Testis (tissue), 3 donors: ENCODE data around the gene TMEM106C. TPM values are rescaled to one million over a fixed set of nuclear protein-coding genes. Genes with fewer than 3 reads are reported as not detected.

Experiments
- DNase-seq: peaks from one replicate; pipeline ENCODE4 v3.0.0-alpha.2; 2019
- H3K27ac ChIP-seq, 2 donors: fragments of 200-600 bp; sonication (generic); one replicate each; pipeline ENCODE4 v1.5.1; 2019
- H3K27me3 ChIP-seq: fragments of 200-600 bp; sonication (generic); one replicate; pipeline ENCODE4 v1.5.1; 2019
- H3K36me3 ChIP-seq: fragments of 200-600 bp; sonication (generic); one replicate; pipeline ENCODE4 v1.5.1; 2017; ENCODE audit warnings: low read depth; ENCODE audit errors: missing control alignments
- H3K4me1 ChIP-seq: fragments of 200-600 bp; sonication (generic); one replicate; pipeline ENCODE4 v1.5.1; 2019
- H3K4me3 ChIP-seq, 2 donors: fragments of 200-600 bp; sonication (generic); one replicate each; pipeline ENCODE4 v1.5.1; 2017 to 2019
- H3K9me3 ChIP-seq: fragments of 200-600 bp; sonication (generic); one replicate; pipeline ENCODE4 v1.5.1; 2017
- POLR2A ChIP-seq: fragments of 450-650 bp; IDR thresholded peaks from one replicate; pipeline ENCODE4 v1.6.1; 2017; ENCODE audit warnings: antibody characterized with exemption, mild to moderate bottlenecking, moderate library complexity
- WGBS, 2 donors: methylation state at CpG; one replicate each; pipeline ENCODE4 v1.1.5; 2018; 5-methylcytosine and 5-hydroxymethylcytosine counted together
- intact Hi-C: fragments of 100-400 bp; cut with DNase I; formaldehyde crosslinking; loops from one replicate; pipeline ENCODE4 v1.15.1; 2023; ENCODE audit warnings: low total_unique reads
- polyA plus RNA-seq: library from polyadenylated mRNA; stranded (reverse); fragments of 350-450 nt; fragmentation: Illumina TruSeq; extraction: RNeasy Lipid Tissue Mini Kit (QIAGEN cat#74804); gene quantifications from one replicate; pipeline ENCODE4 v1.2.3, GENCODE V29; 2014; ENCODE audit warnings: low read depth, low replicate concordance; ENCODE audit not compliant: insufficient read depth
- total RNA-seq, 2 donors: library from RNA; depleted of rRNA; stranded (reverse); fragments of >200 nt; gene quantifications; one replicate each; pipeline ENCODE4 v1.2.3, GENCODE V29; 2016
- TF ChIP-seq, protein P1 (sequence below), 3 experiments: fragments of 450-650 bp in 2 of 3; fragments of 200-600 bp in 1 of 3; sonication (generic) in 1 of 3; IDR thresholded peaks; one replicate each; pipeline ENCODE4 v1.5.1; 2016 to 2019; ENCODE audit warnings: antibody characterized with exemption in 3 of 3, mild to moderate bottlenecking in 2 of 3, moderate library complexity in 1 of 3

Gene TMEM106C
- total and polyA plus RNA-seq, 3 donors from 2014 or later, result 63.5 to 132 (median 91.1) TPM

DNA sequence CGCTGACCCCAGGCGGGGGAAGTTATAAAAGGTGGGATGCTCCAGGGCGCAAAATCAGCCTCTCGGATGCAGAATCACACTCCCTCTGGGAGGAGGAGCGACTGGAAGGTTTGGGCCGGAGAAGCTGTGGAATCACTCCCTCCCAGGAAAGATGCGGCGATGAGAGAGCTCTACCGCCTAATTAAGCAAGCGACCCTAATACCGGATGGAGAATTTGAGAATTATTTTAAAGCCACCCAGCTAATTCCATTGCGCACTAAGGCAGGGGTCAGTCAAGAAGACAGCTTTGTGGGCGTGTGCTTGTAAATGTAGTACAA is 39.0 kb downstream of the TMEM106C start:
- intact Hi-C loops, result no loop called here
- peaks cover 34% of the 10 kb centered on the region for H3K4me1 ChIP-seq
- H3K27ac ChIP-seq, result no peak overlapping the region
- DNase-seq, result no peak
- peak overlapping the region in 1 of 2 donors; percentile 48 for H3K4me3 ChIP-seq
- H3K27me3 ChIP-seq, result no peaks in the 10 kb centered on the region
- no peaks in the 10 kb centered on the region for H3K9me3 ChIP-seq
- WGBS, 2 donors, result 0 to 3% methylated on average over 5 to 13 of the region's 13 CpGs
- TF ChIP-seq POLR2A, result no peak
- TF ChIP-seq, protein P1, sequence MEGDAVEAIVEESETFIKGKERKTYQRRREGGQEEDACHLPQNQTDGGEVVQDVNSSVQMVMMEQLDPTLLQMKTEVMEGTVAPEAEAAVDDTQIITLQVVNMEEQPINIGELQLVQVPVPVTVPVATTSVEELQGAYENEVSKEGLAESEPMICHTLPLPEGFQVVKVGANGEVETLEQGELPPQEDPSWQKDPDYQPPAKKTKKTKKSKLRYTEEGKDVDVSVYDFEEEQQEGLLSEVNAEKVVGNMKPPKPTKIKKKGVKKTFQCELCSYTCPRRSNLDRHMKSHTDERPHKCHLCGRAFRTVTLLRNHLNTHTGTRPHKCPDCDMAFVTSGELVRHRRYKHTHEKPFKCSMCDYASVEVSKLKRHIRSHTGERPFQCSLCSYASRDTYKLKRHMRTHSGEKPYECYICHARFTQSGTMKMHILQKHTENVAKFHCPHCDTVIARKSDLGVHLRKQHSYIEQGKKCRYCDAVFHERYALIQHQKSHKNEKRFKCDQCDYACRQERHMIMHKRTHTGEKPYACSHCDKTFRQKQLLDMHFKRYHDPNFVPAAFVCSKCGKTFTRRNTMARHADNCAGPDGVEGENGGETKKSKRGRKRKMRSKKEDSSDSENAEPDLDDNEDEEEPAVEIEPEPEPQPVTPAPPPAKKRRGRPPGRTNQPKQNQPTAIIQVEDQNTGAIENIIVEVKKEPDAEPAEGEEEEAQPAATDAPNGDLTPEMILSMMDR (IDR thresholded peaks at IDR 0.05), result no peak
- H3K36me3 ChIP-seq, result no peaks in the 10 kb centered on the region

DNA sequence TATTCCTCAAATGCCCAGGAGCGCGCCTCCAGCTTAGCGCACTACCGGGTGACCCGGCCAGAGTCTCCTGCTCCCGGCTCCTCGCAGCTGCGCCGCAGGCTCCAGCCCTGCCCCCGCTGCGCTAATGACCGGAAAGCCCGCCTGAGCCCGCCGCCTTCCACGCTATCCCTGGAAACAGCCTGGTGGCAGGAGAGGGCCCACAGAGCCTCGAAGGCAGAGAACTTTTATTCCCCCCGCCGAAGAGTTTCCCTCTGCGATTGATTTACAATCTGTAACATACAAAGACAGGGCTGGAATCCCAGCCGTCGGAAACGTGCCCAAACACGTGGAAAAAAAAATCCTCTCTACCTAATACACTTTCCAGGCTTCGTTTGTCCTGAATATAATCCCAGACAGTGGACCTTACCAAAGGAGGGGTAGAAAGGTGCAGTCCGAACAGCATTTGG is 39.4 kb downstream of the TMEM106C start:
- H3K9me3 ChIP-seq, result no peaks in the 10 kb centered on the region
- no peaks in the 10 kb centered on the region for H3K27me3 ChIP-seq
- no peak overlapping the region for H3K27ac ChIP-seq
- 1 to 3% methylated on average over 12 to 26 of the region's 26 CpGs for WGBS, 2 donors
- no peak for TF ChIP-seq POLR2A
- TF ChIP-seq, protein P1 (IDR thresholded peaks at IDR 0.05), result no peak
- intact Hi-C loops, result no loop called here
- peak; percentile 44 for DNase-seq
- no peaks in the 10 kb centered on the region for H3K36me3 ChIP-seq
- peak overlapping the region in 1 of 2 donors; percentile 48 for H3K4me3 ChIP-seq
- peaks cover 34% of the 10 kb centered on the region for H3K4me1 ChIP-seq

- TF ChIP-seq, protein P1 (IDR thresholded peaks at IDR 0.05), result no peak
- TF ChIP-seq POLR2A, result no peak
- WGBS, 2 donors, result 5 to 8% methylated on average over 34 to 38 of the region's 38 CpGs
- peak overlapping the region in 1 of 2 donors; percentile 18 for H3K4me3 ChIP-seq
- H3K4me1 ChIP-seq, result peaks cover 34% of the 10 kb centered on the region
- H3K36me3 ChIP-seq, result no peaks in the 10 kb centered on the region
- no peaks in the 10 kb centered on the region for H3K9me3 ChIP-seq
- intact Hi-C loops, result no loop called here
- H3K27ac ChIP-seq, result no peak overlapping the region
- DNase-seq, result no peak
- H3K27me3 ChIP-seq, result no peaks in the 10 kb centered on the region
Measured at GRCh38 chr12:48003226-48004052, 40.0 kb downstream of the TMEM106C start.

DNA sequence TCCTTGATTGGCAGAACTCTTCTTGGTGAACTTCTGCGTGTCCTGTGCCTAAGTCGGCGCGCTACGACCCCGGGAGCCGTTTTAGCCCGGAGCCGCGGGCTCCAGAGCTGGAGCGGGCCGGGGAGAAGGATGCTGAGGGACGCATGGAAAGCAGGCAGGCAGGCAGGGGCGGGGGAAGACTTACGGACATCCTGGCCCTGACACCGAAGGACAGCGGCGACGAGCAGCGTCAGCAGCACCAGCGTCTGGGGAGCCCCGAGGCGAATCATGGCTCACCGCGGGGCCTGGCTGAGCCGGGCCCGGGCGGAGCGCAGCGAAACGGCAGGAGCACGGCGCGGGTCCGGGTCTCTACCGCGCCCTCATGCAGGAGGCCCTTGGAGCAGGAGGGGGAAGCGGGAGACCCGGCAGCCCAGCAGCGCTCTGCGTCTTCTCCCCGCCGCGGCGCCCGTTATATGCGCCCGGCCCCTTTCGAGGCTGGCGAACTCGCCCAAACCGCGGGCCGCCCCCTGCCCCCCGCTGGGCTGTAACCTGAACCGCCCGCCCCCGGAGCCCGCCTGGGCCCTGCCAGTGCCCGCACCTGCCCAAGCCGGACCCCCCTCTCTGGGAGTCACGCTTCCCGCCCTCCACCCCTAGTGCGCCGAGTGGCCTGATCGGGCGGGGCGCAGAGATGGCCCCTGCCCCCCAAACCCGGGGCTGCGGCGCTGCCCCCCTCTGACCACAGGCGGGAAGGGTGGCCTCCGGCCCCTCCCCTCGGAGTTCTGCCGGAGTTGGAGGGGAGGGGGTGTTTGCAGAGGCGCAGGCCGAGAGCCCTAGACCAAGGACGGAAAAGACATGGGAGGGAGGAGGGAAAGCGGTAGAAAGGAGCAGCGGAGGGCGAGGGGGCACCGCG is 40.9 kb downstream of the TMEM106C start, which contains the start of gene COL2A1:
COL2A1 (minus strand) TSS at position 424 of the 889 bp plus-strand sequence; CDS start at position 269, 155 bp downstream.
- Histone ChIP-seq H3K4me1 (peaks cover 34% of the 10 kb centered on the region), H3K9me3 (no peaks in the 10 kb centered on the region), H3K36me3 (no peaks in the 10 kb centered on the region), H3K27me3 (no peaks in the 10 kb centered on the region), H3K4me3 (peak within 1 kb of the TSS; percentile 18), H3K27ac (no peak within 1 kb of the TSS)
- DNase-seq, result peak; percentile 36
- no peak for TF ChIP-seq POLR2A
- TF ChIP-seq, protein P1 (IDR thresholded peaks at IDR 0.05), result no peak
- intact Hi-C loops, result no loop called here
- WGBS, 2 donors, result 2 to 3% methylated on average over 15 to 60 of the region's 83 CpGs
